Renal cortex interstitium (tissue), 11 donors: ENCODE results near the gene KCNMB3. TPM values are rescaled to one million over a fixed set of nuclear protein-coding genes. Genes with fewer than 3 reads are reported as not detected.
"Not testable (repeated sequence)": the region's sequence is repeated elsewhere in the genome, so short reads cannot be mapped to it uniquely, and the experiment has no call there.

Experiments
- DNase-seq, 11 donors: peaks; one replicate each; pipeline ENCODE4 v3.0.0-alpha.2; 2013; ENCODE audit warnings: low read depth in 9 of 11, low spot score in 4 of 11; ENCODE audit errors: extremely low read depth in 1 of 11
- polyA plus RNA-seq, 3 donors: library from polyadenylated mRNA; unstranded; fragments of 120-200 nt; gene quantifications; one replicate each; pipeline ENCODE4 v1.2.1, GENCODE V29; 2013; ENCODE audit not compliant: insufficient read length in 3 of 3

The KCNMB3 gene
- polyA plus RNA-seq, 3 donors = 5.0 to 8.8 (median 5.4) TPM

DNA sequence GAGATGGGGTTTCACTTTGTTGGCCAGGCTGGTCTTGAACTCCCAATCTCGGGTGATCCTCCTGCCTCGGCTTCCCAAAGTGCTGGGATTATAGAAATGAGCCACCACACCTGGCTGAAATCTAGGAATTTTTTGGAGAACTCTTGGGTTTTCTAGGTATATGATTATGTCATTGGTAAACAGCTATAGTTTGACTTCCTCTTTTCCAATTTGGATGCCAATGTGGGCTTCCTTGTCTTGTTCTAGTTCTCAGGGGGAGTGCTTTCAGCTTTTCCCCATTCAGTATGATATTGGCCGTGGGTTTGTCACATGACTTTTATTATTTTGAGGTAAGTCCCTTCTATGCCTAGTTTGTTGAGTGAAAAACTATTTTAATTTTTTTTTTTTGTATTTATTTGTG, 17.9 kb downstream of the KCNMB3 start:
- DNase-seq = no peak

DNA sequence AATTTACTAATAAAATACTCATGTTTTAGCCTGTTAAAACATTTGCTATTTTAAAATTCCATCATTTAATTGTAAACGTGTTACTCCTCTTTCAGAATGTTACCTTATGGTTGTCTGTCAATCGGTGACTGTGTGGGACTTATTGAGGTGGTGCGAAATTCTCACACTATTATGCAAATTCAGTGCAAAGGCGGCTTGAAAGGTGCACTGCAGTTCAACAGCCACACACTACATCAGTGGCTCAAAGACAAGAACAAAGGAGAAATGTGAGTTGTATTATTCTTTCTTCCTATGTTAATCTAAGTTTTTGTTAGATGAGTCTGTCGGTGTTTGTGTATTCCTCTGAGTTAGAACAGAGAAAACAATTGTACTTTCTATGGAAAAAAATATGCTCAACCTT, 21.7 kb downstream of the KCNMB3 start:
- no peak for DNase-seq

GRCh38 chr3:179227349-179227748, 23.6 kb downstream of the KCNMB3 start:
- DNase-seq = no peak

DNA sequence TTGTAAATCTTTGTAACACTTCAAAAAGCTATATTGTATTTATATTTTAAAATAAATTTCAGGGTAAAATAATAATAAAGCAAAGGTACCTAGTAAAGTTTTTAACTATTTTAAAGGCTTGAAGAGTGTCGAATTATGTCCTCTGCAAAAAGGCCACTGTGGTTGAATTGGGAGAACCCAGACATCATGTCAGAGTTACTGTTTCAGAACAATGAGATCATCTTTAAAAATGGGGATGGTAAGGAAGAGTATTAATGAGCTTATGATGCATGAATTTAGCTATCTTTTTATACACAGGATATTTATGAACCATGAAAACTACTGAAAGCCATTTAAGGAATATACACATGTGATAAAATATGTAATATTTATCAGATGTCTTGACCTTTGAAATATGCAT, 26.3 kb downstream of the KCNMB3 start:
- no peak for DNase-seq

GRCh38 chr3:179223548-179223947, 27.4 kb downstream of the KCNMB3 start:
- DNase-seq = no peak

- not testable (repeated sequence) for DNase-seq
Observed at GRCh38 chr3:179218213-179218612, 32.7 kb downstream of the KCNMB3 start.

DNA sequence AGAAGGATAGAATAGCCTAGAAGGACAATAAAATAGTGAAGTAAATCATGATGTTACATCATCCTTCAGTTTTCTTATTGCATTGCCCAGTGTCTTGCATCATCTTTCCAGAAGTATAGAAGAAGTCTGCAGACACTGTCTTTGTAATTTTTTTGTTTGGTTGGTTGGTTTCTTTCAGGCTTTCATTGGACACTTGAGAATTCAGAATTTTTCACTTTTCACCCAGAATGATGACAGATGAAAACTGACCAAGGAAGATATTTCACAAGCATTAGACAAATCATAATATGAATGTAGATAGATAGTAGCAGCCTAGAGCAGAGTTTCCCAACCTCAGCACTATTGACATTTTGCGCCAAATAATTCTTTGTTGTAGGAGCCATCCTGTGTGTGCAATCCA, 35.4 kb downstream of the KCNMB3 start:
- not testable (repeated sequence) for DNase-seq

DNA sequence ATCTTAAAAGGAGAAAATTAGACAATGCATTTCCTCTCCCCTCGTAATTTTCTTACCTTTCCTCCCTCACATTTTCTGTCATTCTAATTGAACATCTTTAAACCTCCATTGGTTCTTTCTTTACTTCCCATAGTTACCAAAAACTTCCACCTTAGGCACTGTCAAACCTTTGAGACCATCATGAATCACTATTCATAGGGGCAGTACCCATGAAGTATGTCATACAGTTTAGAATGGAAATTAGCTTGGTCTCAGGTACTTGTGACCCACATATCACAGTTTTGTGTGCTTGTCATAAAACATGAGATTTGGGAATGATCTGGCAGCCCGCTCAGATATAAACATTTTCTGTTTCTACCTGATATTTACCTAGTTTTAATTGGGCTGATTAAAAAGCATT, 50.1 kb downstream of the KCNMB3 start:
- DNase-seq = no peak

GRCh38 chr3:179196700-179197099, 54.2 kb downstream of the KCNMB3 start:
- DNase-seq = no peak

GRCh38 chr3:179196098-179196497, 54.8 kb downstream of the KCNMB3 start:
- no peak for DNase-seq

DNA sequence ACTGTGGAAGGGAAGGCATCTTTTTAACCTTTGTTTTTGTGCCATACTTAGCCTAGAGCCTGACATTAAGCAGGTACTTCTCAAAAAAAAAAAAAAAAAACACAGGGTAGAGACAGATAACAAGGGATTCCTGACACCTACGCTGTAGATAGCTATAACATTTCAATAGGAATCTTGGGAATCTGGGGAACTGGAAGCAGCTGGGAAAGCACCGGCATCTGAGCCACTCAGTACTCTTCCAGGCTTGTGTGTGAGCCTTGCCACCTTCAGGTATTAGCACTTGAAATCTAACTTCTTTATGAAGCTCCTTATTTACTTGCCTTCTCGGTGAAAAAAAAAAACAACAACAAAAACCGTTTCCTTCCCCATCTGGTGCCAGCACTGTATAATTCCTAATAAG, 56.0 kb downstream of the KCNMB3 start:
- DNase-seq = no peak

Other genes with a start within 250 kb of the KCNMB3 start
- 1 to 10 TPM; 8.6 to 9.4 (median 9.2) TPM for gene ZMAT3, start 179.3 kb downstream of the KCNMB3 start, polyA plus RNA-seq
- gene PIK3CA, start 102.8 kb downstream of the KCNMB3 start, polyA plus RNA-seq = 10 to 100 TPM; 25.3 to 34.2 (median 28.2) TPM
- 10 to 100 TPM; 51.9 to 66.1 (median 53.6) TPM for gene ZNF639, start 71.9 kb upstream of the KCNMB3 start, polyA plus RNA-seq
- gene MFN1, start 96.6 kb upstream of the KCNMB3 start, polyA plus RNA-seq = 10 to 100 TPM; 56.5 to 83.4 (median 74.2) TPM
- gene GNB4, start 200.4 kb upstream of the KCNMB3 start, polyA plus RNA-seq = 10 to 100 TPM; 24.3 to 29.3 (median 27.7) TPM